MM.1S (cell line): Measurements from ENCODE around the gene TBC1D8.
A peak's percentile ranks its signal among the peaks of the same experiment; 100 is the strongest.

Experiments
- EZH2 ChIP-seq: fragments of 300-600 bp; sonication (generic); optimal IDR thresholded peaks from 2 replicates; pipeline ENCODE3; 2017; ENCODE audit warnings: low read depth, mild to moderate bottlenecking, antibody characterized with exemption, low read length, mixed read lengths
- EZH2phosphoT487 ChIP-seq: fragments of 300-600 bp; sonication (generic); IDR thresholded peaks from 2 replicates; pipeline ENCODE4 v1.6.1; 2018; ENCODE audit warnings: antibody characterized with exemption, low read length
- TF ChIP-seq, protein P1 (sequence below): fragments of 300-600 bp; sonication (generic); IDR thresholded peaks from 2 replicates; pipeline ENCODE4 v1.5.1; 2016; ENCODE audit warnings: antibody characterized with exemption, low read length, mixed read lengths

DNA sequence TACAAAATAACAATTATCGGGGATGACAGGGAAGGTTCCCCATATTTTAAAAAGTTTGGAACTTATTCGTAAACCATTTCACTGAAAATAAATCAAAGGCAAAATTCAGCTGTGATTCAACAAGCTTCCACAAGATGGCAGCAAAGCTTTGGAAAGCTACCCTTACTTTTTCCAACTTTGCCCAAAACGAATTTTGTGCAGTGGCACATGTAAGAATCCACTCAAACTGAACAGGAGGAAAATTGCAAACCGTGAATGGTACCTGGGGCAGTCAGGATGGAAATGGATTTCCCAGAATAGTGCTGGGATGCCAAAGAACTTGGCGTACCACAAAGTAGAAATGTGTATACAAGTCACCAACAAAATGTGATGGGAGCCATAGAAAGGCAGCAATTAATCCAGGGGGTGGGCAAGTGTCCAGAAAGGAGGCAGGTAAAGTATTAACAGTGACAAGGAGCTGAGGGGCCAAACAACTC, 138.4 kb downstream of the TBC1D8 start:
- TF ChIP-seq, protein P1, sequence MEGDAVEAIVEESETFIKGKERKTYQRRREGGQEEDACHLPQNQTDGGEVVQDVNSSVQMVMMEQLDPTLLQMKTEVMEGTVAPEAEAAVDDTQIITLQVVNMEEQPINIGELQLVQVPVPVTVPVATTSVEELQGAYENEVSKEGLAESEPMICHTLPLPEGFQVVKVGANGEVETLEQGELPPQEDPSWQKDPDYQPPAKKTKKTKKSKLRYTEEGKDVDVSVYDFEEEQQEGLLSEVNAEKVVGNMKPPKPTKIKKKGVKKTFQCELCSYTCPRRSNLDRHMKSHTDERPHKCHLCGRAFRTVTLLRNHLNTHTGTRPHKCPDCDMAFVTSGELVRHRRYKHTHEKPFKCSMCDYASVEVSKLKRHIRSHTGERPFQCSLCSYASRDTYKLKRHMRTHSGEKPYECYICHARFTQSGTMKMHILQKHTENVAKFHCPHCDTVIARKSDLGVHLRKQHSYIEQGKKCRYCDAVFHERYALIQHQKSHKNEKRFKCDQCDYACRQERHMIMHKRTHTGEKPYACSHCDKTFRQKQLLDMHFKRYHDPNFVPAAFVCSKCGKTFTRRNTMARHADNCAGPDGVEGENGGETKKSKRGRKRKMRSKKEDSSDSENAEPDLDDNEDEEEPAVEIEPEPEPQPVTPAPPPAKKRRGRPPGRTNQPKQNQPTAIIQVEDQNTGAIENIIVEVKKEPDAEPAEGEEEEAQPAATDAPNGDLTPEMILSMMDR = peak; percentile 77
- TF ChIP-seq EZH2 = no peak
- no peak for TF ChIP-seq EZH2phosphoT487
